Bronchial epithelial cell (primary cell): ENCODE results near the gene HPS1. TPM values are rescaled to one million over a fixed set of nuclear protein-coding genes. Genes with fewer than 3 reads are reported as not detected.

Source experiments
- DNase-seq: peaks from one replicate; pipeline ENCODE4 v3.0.0-alpha.2; 2010; ENCODE audit warnings: low read depth
- FAIRE-seq: peaks from 2 replicates; lab custom pipeline; 2011; peaks lifted over from hg19 to GRCh38; lab: Jason Lieb, UNC
- H3K27me3 ChIP-seq: 2 replicates; pipeline ENCODE4 v1.5.1; 2011; ENCODE audit warnings: low read length; ENCODE audit not compliant: control insufficient read depth, insufficient read depth
- H3K36me3 ChIP-seq: 2 replicates; pipeline ENCODE4 v1.5.1; 2011; ENCODE audit warnings: low read length; ENCODE audit not compliant: control insufficient read depth, insufficient read depth
- H3K4me3 ChIP-seq: 2 replicates; pipeline ENCODE4 v1.5.1; 2011; ENCODE audit warnings: mild to moderate bottlenecking, low read depth, low read length, control low read depth
- total RNA-seq: library from RNA; depleted of rRNA; stranded (reverse); fragments of >200 nt; gene quantifications from 2 replicates; pipeline ENCODE4 v1.2.1, GENCODE V29; 2014
- TF ChIP-seq, protein P1 (sequence below): IDR thresholded peaks from 2 replicates; pipeline ENCODE4 v1.5.1; 2011; ENCODE audit warnings: mild to moderate bottlenecking, moderate library complexity, low read length, control low read depth, inconsistent platforms; ENCODE audit not compliant: insufficient read depth, severe bottlenecking

HPS1 gene
- total RNA-seq, 1 donor from 2014 or later: 15.8 TPM

DNA sequence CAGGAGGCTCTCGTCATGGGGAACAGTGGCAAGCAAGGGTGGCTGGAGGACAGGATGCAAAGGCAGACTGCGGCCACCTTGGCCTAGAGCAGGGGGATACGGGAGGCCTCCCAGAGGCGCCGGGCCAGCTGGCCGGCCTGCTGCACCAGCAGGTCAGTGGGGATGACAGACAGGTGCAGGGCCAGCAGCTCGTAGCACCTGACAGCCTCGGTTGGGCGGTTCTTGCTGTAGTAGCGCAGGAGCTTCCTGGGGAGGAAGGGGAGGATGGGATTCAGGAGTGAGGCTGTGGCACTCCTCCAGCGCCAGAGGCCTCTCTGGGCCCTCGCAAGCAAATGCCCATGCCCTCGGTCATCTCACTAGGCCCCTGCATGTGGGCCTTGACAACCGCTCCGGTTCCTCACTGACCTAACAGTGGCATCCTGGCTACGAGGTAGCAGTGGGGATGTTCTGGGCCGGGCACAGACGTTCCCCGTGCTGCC is 29.2 kb downstream of the HPS1 start:
- no peaks in the 10 kb centered on the region for H3K27me3 ChIP-seq
- H3K4me3 ChIP-seq: no peak overlapping the region
- TF ChIP-seq, protein P1, sequence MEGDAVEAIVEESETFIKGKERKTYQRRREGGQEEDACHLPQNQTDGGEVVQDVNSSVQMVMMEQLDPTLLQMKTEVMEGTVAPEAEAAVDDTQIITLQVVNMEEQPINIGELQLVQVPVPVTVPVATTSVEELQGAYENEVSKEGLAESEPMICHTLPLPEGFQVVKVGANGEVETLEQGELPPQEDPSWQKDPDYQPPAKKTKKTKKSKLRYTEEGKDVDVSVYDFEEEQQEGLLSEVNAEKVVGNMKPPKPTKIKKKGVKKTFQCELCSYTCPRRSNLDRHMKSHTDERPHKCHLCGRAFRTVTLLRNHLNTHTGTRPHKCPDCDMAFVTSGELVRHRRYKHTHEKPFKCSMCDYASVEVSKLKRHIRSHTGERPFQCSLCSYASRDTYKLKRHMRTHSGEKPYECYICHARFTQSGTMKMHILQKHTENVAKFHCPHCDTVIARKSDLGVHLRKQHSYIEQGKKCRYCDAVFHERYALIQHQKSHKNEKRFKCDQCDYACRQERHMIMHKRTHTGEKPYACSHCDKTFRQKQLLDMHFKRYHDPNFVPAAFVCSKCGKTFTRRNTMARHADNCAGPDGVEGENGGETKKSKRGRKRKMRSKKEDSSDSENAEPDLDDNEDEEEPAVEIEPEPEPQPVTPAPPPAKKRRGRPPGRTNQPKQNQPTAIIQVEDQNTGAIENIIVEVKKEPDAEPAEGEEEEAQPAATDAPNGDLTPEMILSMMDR: no peak
- H3K36me3 ChIP-seq: peaks cover 7% of the 10 kb centered on the region
- peak; percentile 93 for FAIRE-seq
- DNase-seq: no peak

DNA sequence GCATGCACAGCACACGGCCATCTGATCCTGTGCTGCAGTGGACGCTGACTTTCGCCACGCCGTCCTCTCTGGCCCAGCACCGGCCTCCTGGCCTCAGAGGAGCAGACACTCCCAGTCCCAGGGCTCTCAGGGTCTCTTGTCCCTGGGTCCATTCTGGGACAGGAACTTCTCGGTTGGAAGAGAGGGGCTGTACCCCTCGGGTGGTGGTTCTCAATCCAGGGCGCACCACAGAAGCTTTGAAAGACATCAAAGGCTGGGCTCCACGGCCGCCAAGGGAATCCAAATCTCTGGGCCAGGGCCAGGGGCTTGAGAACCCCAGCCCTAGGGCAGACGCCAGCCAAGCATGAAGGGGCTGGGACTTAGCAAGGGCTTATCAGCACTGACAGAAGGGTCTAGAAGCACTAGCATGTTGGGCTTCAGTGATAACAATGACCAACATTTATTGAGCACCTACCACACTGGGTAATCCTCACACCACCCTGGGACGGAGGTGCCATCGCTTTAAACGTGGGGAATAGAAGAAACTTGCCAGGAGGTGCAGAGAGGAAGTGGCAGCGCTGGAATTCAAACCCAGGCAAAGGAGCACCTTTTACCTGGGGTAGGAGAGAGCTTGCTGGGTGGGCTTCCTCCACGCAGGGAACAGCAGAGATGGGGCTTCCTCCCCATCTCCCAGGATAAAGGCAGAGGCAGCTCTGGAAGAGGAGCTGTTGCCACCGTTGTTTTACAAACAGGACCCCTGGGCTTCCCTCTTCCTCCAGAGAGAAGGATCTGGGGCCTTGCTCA is 29.9 kb downstream of the HPS1 start:
- no peak for DNase-seq
- TF ChIP-seq, protein P1: no peak

DNA sequence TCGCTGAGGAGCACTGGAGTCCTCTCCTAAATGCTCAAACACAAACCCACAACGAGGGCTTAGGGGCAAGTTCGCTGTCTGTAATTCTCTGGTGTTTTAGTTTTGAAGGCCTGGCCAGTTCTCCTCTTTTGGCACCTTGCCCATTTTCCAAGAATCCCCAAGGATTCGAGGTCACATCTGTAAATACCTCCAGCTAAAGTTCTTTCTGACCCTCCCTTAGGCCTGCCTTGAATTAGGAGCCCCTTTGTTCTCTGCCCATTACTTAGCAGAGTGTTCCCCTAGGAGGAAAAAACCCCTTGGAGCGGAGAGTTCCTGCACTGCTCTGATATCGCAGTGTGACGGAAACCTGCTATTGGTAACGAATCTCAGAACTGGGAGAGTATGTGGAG is 31.0 kb downstream of the HPS1 start:
- TF ChIP-seq, protein P1: no peak
- FAIRE-seq (no peak), DNase-seq (no peak)
- H3K4me3 ChIP-seq: no peak overlapping the region
- peaks cover 6% of the 10 kb centered on the region for H3K36me3 ChIP-seq
- no peaks in the 10 kb centered on the region for H3K27me3 ChIP-seq

More for the DNA sequence above, 29.9 kb downstream of the HPS1 start:
- Histone ChIP-seq H3K36me3 (peaks cover 7% of the 10 kb centered on the region), H3K4me3 (no peak overlapping the region), H3K27me3 (no peaks in the 10 kb centered on the region)
- no peak for FAIRE-seq

DNA sequence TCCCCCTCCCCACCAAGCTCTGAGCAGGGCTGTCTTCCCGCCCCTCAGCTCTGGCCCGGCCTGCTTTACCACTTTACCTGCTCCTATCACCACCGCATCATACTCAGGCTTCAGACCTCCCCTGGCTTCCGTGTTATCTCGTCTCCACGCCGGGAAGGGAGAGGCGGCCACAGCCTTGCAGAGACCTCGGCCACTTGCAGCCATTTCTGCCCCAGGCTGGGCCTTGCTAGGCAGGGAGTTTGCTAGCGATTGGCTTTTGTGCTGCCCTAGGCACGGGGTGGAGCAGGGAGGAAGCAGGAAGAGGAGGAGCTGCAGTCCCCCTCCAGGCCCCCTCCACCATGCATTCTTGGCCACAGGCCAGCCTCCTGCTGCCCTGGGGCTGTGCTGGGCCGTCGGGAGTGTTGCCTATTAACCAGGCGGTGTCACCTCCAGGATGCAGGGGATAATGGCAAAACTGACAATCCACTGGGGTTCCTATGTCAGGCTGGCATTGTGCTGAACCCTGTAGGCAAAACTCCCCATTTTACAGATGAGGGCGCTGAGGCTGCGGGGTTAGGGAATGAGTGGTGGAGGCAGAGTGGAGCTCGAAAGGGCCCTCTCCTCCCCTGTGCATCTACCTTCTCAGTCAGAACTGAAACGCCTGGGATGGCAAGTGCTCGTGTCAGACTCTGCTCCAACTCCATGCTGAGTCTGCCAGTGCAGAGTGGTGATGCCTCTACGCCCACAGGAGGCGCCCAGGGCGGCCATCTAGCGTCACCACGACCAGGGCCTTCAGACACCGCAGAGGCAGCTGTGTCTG is 31.6 kb downstream of the HPS1 start, which contains the start of gene PYROXD2:
TSS of gene PYROXD2 (minus strand) at position 251 of the 799 bp plus-strand sequence. CDS start at position 204, 47 bp downstream.
- H3K4me3 ChIP-seq: peak within 1 kb of the TSS; percentile 42
- TF ChIP-seq, protein P1: no peak
- H3K27me3 ChIP-seq: no peaks in the 10 kb centered on the region
- peaks cover 6% of the 10 kb centered on the region for H3K36me3 ChIP-seq
- DNase-seq: peak; percentile 77
- FAIRE-seq: no peak

DNA sequence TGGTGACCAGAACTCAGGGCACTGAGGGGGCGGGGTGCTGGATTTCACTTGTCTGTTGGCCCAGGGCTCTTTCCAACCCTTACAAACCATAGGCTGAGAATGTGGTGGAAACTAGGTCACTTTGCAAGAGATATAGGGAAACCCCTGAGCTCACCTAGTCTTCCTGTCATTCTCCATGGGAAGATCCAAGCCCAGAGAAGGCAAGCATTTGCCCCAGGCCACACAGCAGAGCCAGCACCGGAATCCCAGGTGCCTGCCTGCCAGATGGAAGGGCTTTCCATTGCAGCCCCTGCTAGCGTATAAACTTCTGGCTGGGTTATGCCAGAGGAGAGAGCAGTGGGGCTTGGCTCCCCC is 32.2 kb downstream of the HPS1 start:
- Histone ChIP-seq H3K27me3 (no peaks in the 10 kb centered on the region), H3K36me3 (peaks cover 4% of the 10 kb centered on the region), H3K4me3 (peak overlapping the region; percentile 42)
- TF ChIP-seq, protein P1: no peak
- DNase-seq: no peak
- FAIRE-seq: no peak
